Endothelial cell of hepatic sinusoid (primary cell): ENCODE measurements around the gene ROBO1.

Experiments used
- in situ Hi-C: cut with HindIII; loops from 2 replicates; pipeline ENCODE4 v1.10.0; 2017; ENCODE audit warnings: low sequenced_read_pairs

ROBO1 gene

GRCh38 chr3:78994174-78995027, 773.4 kb downstream of the ROBO1 start:
- in situ Hi-C loops, result no loop called here

- in situ Hi-C loops, result no loop called here
These were observed 774.4 kb downstream of the ROBO1 start for GRCh38 chr3:78993375-78993774.

GRCh38 chr3:78992830-78993229, 775.0 kb downstream of the ROBO1 start:
- in situ Hi-C loops, result no loop called here

GRCh38 chr3:78992400-78992799, 775.4 kb downstream of the ROBO1 start:
- in situ Hi-C loops, result no loop called here

GRCh38 chr3:78991656-78992055, 776.1 kb downstream of the ROBO1 start:
- in situ Hi-C loops, result no loop called here

GRCh38 chr3:78990156-78990555, 777.6 kb downstream of the ROBO1 start:
- in situ Hi-C loops, result no loop called here

- in situ Hi-C loops, result no loop called here
These were observed 779.5 kb downstream of the ROBO1 start for GRCh38 chr3:78988324-78988723.

- in situ Hi-C loops, result no loop called here
These were observed 781.2 kb downstream of the ROBO1 start for GRCh38 chr3:78986416-78987101.

GRCh38 chr3:78985981-78986380, 781.8 kb downstream of the ROBO1 start:
- in situ Hi-C loops, result no loop called here

- in situ Hi-C loops, result no loop called here
These were observed 788.8 kb downstream of the ROBO1 start for GRCh38 chr3:78979028-78979427.

GRCh38 chr3:78978037-78978436, 789.8 kb downstream of the ROBO1 start:
- in situ Hi-C loops, result no loop called here

- in situ Hi-C loops, result no loop called here
These were observed 790.7 kb downstream of the ROBO1 start for GRCh38 chr3:78977073-78977472.

- in situ Hi-C loops, result no loop called here
These were observed 791.6 kb downstream of the ROBO1 start for GRCh38 chr3:78976200-78976599.

- in situ Hi-C loops, result no loop called here
These were observed 793.5 kb downstream of the ROBO1 start for GRCh38 chr3:78974181-78974790.

GRCh38 chr3:78972617-78973301, 795.0 kb downstream of the ROBO1 start:
- in situ Hi-C loops, result no loop called here

- in situ Hi-C loops, result no loop called here
These were observed 797.1 kb downstream of the ROBO1 start for GRCh38 chr3:78970656-78971055.

GRCh38 chr3:78969483-78969882, 798.3 kb downstream of the ROBO1 start:
- in situ Hi-C loops, result no loop called here

GRCh38 chr3:78967061-78967460, 800.7 kb downstream of the ROBO1 start:
- in situ Hi-C loops, result no loop called here

GRCh38 chr3:78963771-78964170, 804.0 kb downstream of the ROBO1 start:
- in situ Hi-C loops, result no loop called here

- in situ Hi-C loops, result no loop called here
These were observed 810.3 kb downstream of the ROBO1 start for GRCh38 chr3:78957456-78957855.

- in situ Hi-C loops, result no loop called here
These were observed 816.4 kb downstream of the ROBO1 start for GRCh38 chr3:78951342-78951945.
